Measurements from ENCODE around the gene CCS. TPM values are rescaled to one million over a fixed set of nuclear protein-coding genes. Genes with fewer than 3 reads are reported as not detected.
"Not testable (repeated sequence)": the region's sequence is repeated elsewhere in the genome, so short reads cannot be mapped to it uniquely, and the experiment has no call there.

Gene CCS
- total RNA-seq: 100 to 1,000 TPM in 1 of 5 donors, 10 to 100 TPM in 4; 19.3 to 131 (median 40.3) TPM
- polyA plus RNA-seq: 10 to 100 TPM; 48.0 to 83.2 (median 70.1) TPM
- long read RNA-seq, donor 1, transcript CCS-208 (8 exons, 1,430 nt): major isoform, 7 of 9 reads
- long read RNA-seq, donor 1, partial matches to known transcripts: 0 of 9 reads
- long read RNA-seq, donor 1, other reads (novel, unspliced or antisense): 0 of 9 reads
- long read RNA-seq, donor 2, transcript CCS-208 (8 exons, 1,430 nt): major isoform, 5 of 9 reads
- long read RNA-seq, donor 2, partial matches to known transcripts: 0 of 9 reads
- long read RNA-seq, donor 2, other reads (novel, unspliced or antisense): 0 of 9 reads
- long read RNA-seq, donor 3, transcript CCS-208 (8 exons, 1,430 nt): major isoform, 5 of 6 reads
- long read RNA-seq, donor 3, partial matches to known transcripts: 0 of 6 reads
- long read RNA-seq, donor 3, other reads (novel, unspliced or antisense): 0 of 6 reads
- long read RNA-seq, donor 4: 0 reads
- long read RNA-seq, donor 5, transcript CCS-208 (8 exons, 1,430 nt): major isoform, 13 of 18 reads
- long read RNA-seq, donor 5, partial matches to known transcripts: 0 of 18 reads
- long read RNA-seq, donor 5, other reads (novel, unspliced or antisense): 0 of 18 reads
- long read RNA-seq, donor 6, transcript CCS-208 (8 exons, 1,430 nt): major isoform, 19 of 30 reads
- long read RNA-seq, donor 6, transcript CCS-205 (7 exons, 1,196 nt): minor isoform, 6 of 30 reads
- long read RNA-seq, donor 6, partial matches to known transcripts: 0 of 30 reads
- long read RNA-seq, donor 6, other reads (novel, unspliced or antisense): 0 of 30 reads
- long read RNA-seq, donor 7, transcript CCS-208 (8 exons, 1,430 nt): major isoform, 10 of 15 reads
- long read RNA-seq, donor 7, partial matches to known transcripts: 0 of 15 reads
- long read RNA-seq, donor 7, other reads (novel, unspliced or antisense): 0 of 15 reads
- long read RNA-seq, donor 8, transcript CCS-208 (8 exons, 1,430 nt): major isoform, 11 of 21 reads
- long read RNA-seq, donor 8, partial matches to known transcripts: 6 of 21 reads
- long read RNA-seq, donor 8, other reads (novel, unspliced or antisense): 0 of 21 reads
- long read RNA-seq, donor 9, transcript CCS-208 (8 exons, 1,430 nt): major isoform, 5 of 15 reads
- long read RNA-seq, donor 9, partial matches to known transcripts: 5 of 15 reads
- long read RNA-seq, donor 9, other reads (novel, unspliced or antisense): 0 of 15 reads
- long read RNA-seq, donor 10, partial matches to known transcripts: 0 of 6 reads
- long read RNA-seq, donor 10, other reads (novel, unspliced or antisense): 0 of 6 reads

GRCh38 chr11:66592457-66593302 lies at the start of gene CCS, which contains the start of gene CCDC87:
CCS (plus strand) TSS chr11:66593185; CDS start chr11:66593262, 77 bp downstream.
CCDC87 (minus strand) TSS chr11:66593063; CDS start chr11:66593015, 48 bp downstream.
- intact Hi-C loops (cut with DNase I; ENCODE audit: low total_unique reads): no loop called here
- Histone ChIP-seq H3K4me3 (peak within 1 kb of the TSS; percentile 61 to 74 (median 66)), H3K36me3 (no peaks in the 10 kb centered on the region)

GRCh38 chr11:66543263-66544107 lies 49.5 kb upstream of the CCS start:
- Histone ChIP-seq H3K9me3 (no peaks in the 10 kb centered on the region), H3K4me3 (no peak overlapping the region), H3K4me1 (peaks cover 17 to 47% (median 37%) of the 10 kb centered on the region in 4 donors), H3K27me3 (peaks cover 0 to 4% (median 0%) of the 10 kb centered on the region in 3 donors), H3K27ac (peak overlapping the region in 3 of 5 donors; percentile 36 to 59 (median 47)), H3K36me3 (peaks cover 11 to 50% (median 49%) of the 10 kb centered on the region in 4 donors)
- no peak for TF ChIP-seq EP300 (IDR thresholded peaks at IDR 0.05)
- TF ChIP-seq POLR2AphosphoS5 (IDR thresholded peaks at IDR 0.05): peak in 1 of 3 donors; percentile 36
- 36 to 61% (median 54%) methylated on average over 22 to 26 of the region's 26 CpGs for WGBS, 5 donors
- intact Hi-C loops (cut with DNase I; ENCODE audit: low total_unique reads): no loop called here
- peak; percentile 47 to 91 for DNase-seq

More at GRCh38 chr11:66592457-66593302, at the start of gene CCS, which contains the start of gene CCDC87:
- Histone ChIP-seq H3K4me1 (peaks cover 31 to 45% (median 37%) of the 10 kb centered on the region in 4 donors), H3K27me3 (no peaks in the 10 kb centered on the region), H3K27ac (peak within 1 kb of the TSS; percentile 83 to 91 (median 86)), H3K9me3 (no peaks in the 10 kb centered on the region)
- DNase-seq: peak; percentile 99 to 100
- 16 to 36% (median 17%) methylated on average over 29 to 68 of the region's 68 CpGs for WGBS, 5 donors
- TF ChIP-seq CTCF (IDR thresholded peaks at IDR 0.05): peak in 5 of 7 experiments; percentile 56 to 87 (median 68)
- TF ChIP-seq POLR2A (IDR thresholded peaks at IDR 0.05): peak in 2 of 4 donors; percentile 59 to 73
- TF ChIP-seq POLR2AphosphoS5 (IDR thresholded peaks at IDR 0.05): peak; percentile 96 to 97 (median 96)
- no peak for TF ChIP-seq EP300 (IDR thresholded peaks at IDR 0.05)

GRCh38 chr11:66544952-66545351 lies 48.0 kb upstream of the CCS start:
- intact Hi-C loops (cut with DNase I; ENCODE audit: low total_unique reads); H3K27me3 ChIP-seq; DNase-seq; H3K9me3 ChIP-seq: not testable (repeated sequence)
- Histone ChIP-seq H3K27ac (peak overlapping the region in 3 of 5 donors; percentile 77 to 93 (median 81)), H3K36me3 (peaks cover 6 to 35% (median 34%) of the 10 kb centered on the region in 4 donors), H3K4me1 (peaks cover 17 to 47% (median 37%) of the 10 kb centered on the region in 4 donors), H3K4me3 (peak overlapping the region; percentile 68 to 97 (median 80))
- 48 to 71% (median 62%) methylated on average over 14 of the region's 14 CpGs for WGBS, 5 donors

- Histone ChIP-seq H3K27me3 (peaks cover 0 to 4% (median 0%) of the 10 kb centered on the region in 3 donors), H3K4me1 (peaks cover 17 to 47% (median 37%) of the 10 kb centered on the region in 4 donors), H3K4me3 (peak within 1 kb of the TSS; percentile 68 to 97 (median 80)), H3K36me3 (peaks cover 6 to 28% (median 26%) of the 10 kb centered on the region in 4 donors), H3K9me3 (no peaks in the 10 kb centered on the region), H3K27ac (peak within 1 kb of the TSS; percentile 77 to 93 (median 81))
- 0 to 1% (median 0%) methylated on average over 17 to 71 of the region's 71 CpGs for WGBS, 5 donors
- intact Hi-C loops (cut with DNase I; ENCODE audit: low total_unique reads): no loop called here
- TF ChIP-seq POLR2A (IDR thresholded peaks at IDR 0.05) (peak in 1 of 4 donors; percentile 43), EP300 (IDR thresholded peaks at IDR 0.05) (no peak), CTCF (IDR thresholded peaks at IDR 0.05) (no peak), POLR2AphosphoS5 (IDR thresholded peaks at IDR 0.05) (peak; percentile 66 to 90 (median 87))
- DNase-seq: peak; percentile 97 to 98
These were observed 47.2 kb upstream of the CCS start, which contains the start of gene ZDHHC24 for GRCh38 chr11:66545701-66546367. ZDHHC24 (minus strand) TSS chr11:66546048; CDS start chr11:66546003, 45 bp downstream.
